Measurements from ENCODE around the gene GPR42. TPM values are rescaled to one million over a fixed set of nuclear protein-coding genes. Genes with fewer than 3 reads are reported as not detected.
"Not testable (repeated sequence)": the region's sequence is repeated elsewhere in the genome, so short reads cannot be mapped to it uniquely, and the experiment has no call there.

The GPR42 gene
- total and polyA plus RNA-seq, 5 donors from 2014 or later, result not detected

- ATAC-seq (ENCODE audit: low read depth in 2 of 2); H3K4me3 Mint-ChIP-seq; H3K9me3 Mint-ChIP-seq; H3K4me1 Mint-ChIP-seq; H3K4me3 ChIP-seq (ENCODE audit: low read depth, low read length); H3K36me3 ChIP-seq (ENCODE audit: control insufficient read depth, insufficient read depth, low read length); H3K36me3 Mint-ChIP-seq; H3K27me3 Mint-ChIP-seq; H3K27ac ChIP-seq (ENCODE audit: insufficient read depth, low read length, poor library complexity, severe bottlenecking); H3K9me3 ChIP-seq (ENCODE audit: control insufficient read depth in 2 of 2, low read length in 2 of 2); DNase-seq; H3K4me1 ChIP-seq (ENCODE audit: control insufficient read depth, insufficient read depth, low read length, poor library complexity, severe bottlenecking); H3K27me3 ChIP-seq (ENCODE audit: control insufficient read depth, insufficient read depth, low read length): not testable (repeated sequence)
- H3K27ac Mint-ChIP-seq, result peak overlapping the region in 1 of 3 donors; percentile 33
These were observed 30.5 kb downstream of the GPR42 start for GRCh38 chr19:35401416-35401815.

- H3K27ac Mint-ChIP-seq, result peak overlapping the region in 2 of 3 donors; percentile 36 to 74
- ATAC-seq (ENCODE audit: low read depth in 2 of 2), result no peak
- no peak for DNase-seq
- H3K27me3 ChIP-seq (ENCODE audit: control insufficient read depth, insufficient read depth, low read length), result no peaks in the 10 kb centered on the region
- no peak overlapping the region for H3K27ac ChIP-seq (ENCODE audit: insufficient read depth, low read length, poor library complexity, severe bottlenecking)
- no peaks in the 10 kb centered on the region for H3K9me3 ChIP-seq (ENCODE audit: control insufficient read depth in 2 of 2, low read length in 2 of 2)
- H3K4me3 ChIP-seq (ENCODE audit: low read depth, low read length), result no peak overlapping the region
- no peak overlapping the region for H3K4me3 Mint-ChIP-seq
- peaks cover 0 to 1% (median 0%) of the 10 kb centered on the region in 7 donors for H3K9me3 Mint-ChIP-seq
- peaks cover 9% of the 10 kb centered on the region for H3K27me3 Mint-ChIP-seq
- H3K36me3 ChIP-seq (ENCODE audit: control insufficient read depth, insufficient read depth, low read length), result no peaks in the 10 kb centered on the region
- H3K36me3 Mint-ChIP-seq, result no peaks in the 10 kb centered on the region
- no peaks in the 10 kb centered on the region for H3K4me1 ChIP-seq (ENCODE audit: control insufficient read depth, insufficient read depth, low read length, poor library complexity, severe bottlenecking)
- no peaks in the 10 kb centered on the region for H3K4me1 Mint-ChIP-seq
These were observed 32.4 kb downstream of the GPR42 start for GRCh38 chr19:35403116-35403760.

GRCh38 chr19:35404879-35405622, 34.2 kb downstream of the GPR42 start:
- no peaks in the 10 kb centered on the region for H3K4me1 Mint-ChIP-seq
- no peaks in the 10 kb centered on the region for H3K36me3 Mint-ChIP-seq
- no peak for DNase-seq
- Histone ChIP-seq H3K4me3 (ENCODE audit: low read depth, low read length) (no peak overlapping the region), H3K36me3 (ENCODE audit: control insufficient read depth, insufficient read depth, low read length) (no peaks in the 10 kb centered on the region), H3K27me3 (ENCODE audit: control insufficient read depth, insufficient read depth, low read length) (peaks cover 4% of the 10 kb centered on the region), H3K9me3 (ENCODE audit: control insufficient read depth in 2 of 2, low read length in 2 of 2) (no peaks in the 10 kb centered on the region), H3K4me1 (ENCODE audit: control insufficient read depth, insufficient read depth, low read length, poor library complexity, severe bottlenecking) (no peaks in the 10 kb centered on the region), H3K27ac (ENCODE audit: insufficient read depth, low read length, poor library complexity, severe bottlenecking) (no peak overlapping the region)
- no peak overlapping the region for H3K4me3 Mint-ChIP-seq
- peaks cover 26% of the 10 kb centered on the region for H3K27me3 Mint-ChIP-seq
- H3K9me3 Mint-ChIP-seq, result no peaks in the 10 kb centered on the region
- no peak for ATAC-seq (ENCODE audit: low read depth in 2 of 2)
- peak overlapping the region in 1 of 3 donors; percentile 91 for H3K27ac Mint-ChIP-seq

DNA sequence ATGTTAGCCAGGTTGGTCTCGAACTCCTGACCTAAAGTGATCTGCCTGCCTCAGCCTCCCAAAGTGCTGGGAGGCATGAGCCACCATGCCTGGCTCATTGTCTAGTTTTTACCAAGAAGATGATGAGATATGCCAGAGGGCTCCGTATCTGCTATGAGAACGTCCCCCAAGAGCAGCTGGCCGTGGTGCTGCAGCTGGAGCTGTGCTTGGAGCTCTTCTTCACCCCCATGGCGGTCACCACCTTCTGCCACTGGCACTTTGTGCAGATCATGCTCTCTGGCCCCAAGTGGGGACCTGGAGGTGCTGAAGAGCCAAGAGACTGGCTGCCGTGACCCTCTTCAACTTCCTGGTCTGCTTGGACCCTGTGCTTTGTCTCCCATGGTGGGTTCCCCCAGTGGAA, 36.8 kb downstream of the GPR42 start:
- Histone ChIP-seq H3K27ac (ENCODE audit: insufficient read depth, low read length, poor library complexity, severe bottlenecking) (no peak overlapping the region), H3K4me3 (ENCODE audit: low read depth, low read length) (no peak overlapping the region), H3K27me3 (ENCODE audit: control insufficient read depth, insufficient read depth, low read length) (peaks cover 6% of the 10 kb centered on the region), H3K36me3 (ENCODE audit: control insufficient read depth, insufficient read depth, low read length) (no peaks in the 10 kb centered on the region), H3K9me3 (ENCODE audit: control insufficient read depth in 2 of 2, low read length in 2 of 2) (no peaks in the 10 kb centered on the region), H3K4me1 (ENCODE audit: control insufficient read depth, insufficient read depth, low read length, poor library complexity, severe bottlenecking) (no peaks in the 10 kb centered on the region)
- DNase-seq (no peak), ATAC-seq (ENCODE audit: low read depth in 2 of 2) (no peak)
- Mint-ChIP-seq H3K9me3 (no peaks in the 10 kb centered on the region), H3K36me3 (no peaks in the 10 kb centered on the region), H3K4me3 (no peak overlapping the region), H3K27ac (peak overlapping the region in 1 of 3 donors; percentile 90), H3K4me1 (no peaks in the 10 kb centered on the region), H3K27me3 (peaks cover 23% of the 10 kb centered on the region)

GRCh38 chr19:35408284-35409171, 37.7 kb downstream of the GPR42 start:
- no peak overlapping the region for H3K4me3 Mint-ChIP-seq
- H3K9me3 ChIP-seq (ENCODE audit: control insufficient read depth in 2 of 2, low read length in 2 of 2), result no peaks in the 10 kb centered on the region
- ATAC-seq (ENCODE audit: low read depth in 2 of 2) (no peak), DNase-seq (no peak)
- H3K36me3 Mint-ChIP-seq, result no peaks in the 10 kb centered on the region
- no peaks in the 10 kb centered on the region for H3K9me3 Mint-ChIP-seq
- H3K27ac Mint-ChIP-seq, result peak overlapping the region in 1 of 3 donors; percentile 90
- no peak overlapping the region for H3K4me3 ChIP-seq (ENCODE audit: low read depth, low read length)
- no peaks in the 10 kb centered on the region for H3K36me3 ChIP-seq (ENCODE audit: control insufficient read depth, insufficient read depth, low read length)
- peaks cover 6% of the 10 kb centered on the region for H3K27me3 ChIP-seq (ENCODE audit: control insufficient read depth, insufficient read depth, low read length)
- peaks cover 27% of the 10 kb centered on the region for H3K27me3 Mint-ChIP-seq
- no peaks in the 10 kb centered on the region for H3K4me1 Mint-ChIP-seq
- H3K4me1 ChIP-seq (ENCODE audit: control insufficient read depth, insufficient read depth, low read length, poor library complexity, severe bottlenecking), result no peaks in the 10 kb centered on the region
- H3K27ac ChIP-seq (ENCODE audit: insufficient read depth, low read length, poor library complexity, severe bottlenecking), result no peak overlapping the region

DNA sequence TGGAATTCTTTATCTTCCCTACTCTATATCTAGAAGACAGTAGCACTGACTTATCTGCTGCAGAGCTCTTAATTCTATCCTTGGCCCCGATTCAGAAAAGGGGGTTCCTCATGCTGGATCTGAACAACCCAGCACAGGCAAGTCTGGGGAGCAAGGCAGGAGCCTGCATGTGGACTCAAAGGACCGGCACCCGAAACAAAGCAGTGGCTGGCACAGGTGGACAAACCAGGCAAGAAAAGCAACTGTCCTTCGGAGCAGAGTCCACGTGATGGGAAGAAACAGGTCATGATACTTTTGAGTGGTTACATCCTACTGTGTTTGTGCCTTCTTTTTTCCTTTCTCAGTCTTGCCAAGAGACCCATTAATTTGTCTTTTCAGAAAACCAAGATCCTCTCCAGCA, 38.3 kb downstream of the GPR42 start:
- H3K4me3 Mint-ChIP-seq, result no peak overlapping the region
- Histone ChIP-seq H3K27ac (ENCODE audit: insufficient read depth, low read length, poor library complexity, severe bottlenecking) (no peak overlapping the region), H3K4me3 (ENCODE audit: low read depth, low read length) (no peak overlapping the region), H3K27me3 (ENCODE audit: control insufficient read depth, insufficient read depth, low read length) (peaks cover 6% of the 10 kb centered on the region), H3K36me3 (ENCODE audit: control insufficient read depth, insufficient read depth, low read length) (no peaks in the 10 kb centered on the region), H3K4me1 (ENCODE audit: control insufficient read depth, insufficient read depth, low read length, poor library complexity, severe bottlenecking) (no peaks in the 10 kb centered on the region), H3K9me3 (ENCODE audit: control insufficient read depth in 2 of 2, low read length in 2 of 2) (no peaks in the 10 kb centered on the region)
- DNase-seq (no peak), ATAC-seq (ENCODE audit: low read depth in 2 of 2) (no peak)
- H3K9me3 Mint-ChIP-seq, result no peaks in the 10 kb centered on the region
- H3K4me1 Mint-ChIP-seq, result no peaks in the 10 kb centered on the region
- H3K27ac Mint-ChIP-seq, result no peak overlapping the region
- no peaks in the 10 kb centered on the region for H3K36me3 Mint-ChIP-seq
- peaks cover 29% of the 10 kb centered on the region for H3K27me3 Mint-ChIP-seq

GRCh38 chr19:35410487-35410886, 39.6 kb downstream of the GPR42 start:
- H3K9me3 ChIP-seq (ENCODE audit: control insufficient read depth in 2 of 2, low read length in 2 of 2), result no peaks in the 10 kb centered on the region
- no peak overlapping the region for H3K27ac ChIP-seq (ENCODE audit: insufficient read depth, low read length, poor library complexity, severe bottlenecking)
- Mint-ChIP-seq H3K4me1 (no peaks in the 10 kb centered on the region), H3K27ac (no peak overlapping the region), H3K9me3 (no peaks in the 10 kb centered on the region), H3K27me3 (peaks cover 29% of the 10 kb centered on the region), H3K4me3 (no peak overlapping the region), H3K36me3 (no peaks in the 10 kb centered on the region)
- H3K4me1 ChIP-seq (ENCODE audit: control insufficient read depth, insufficient read depth, low read length, poor library complexity, severe bottlenecking), result no peaks in the 10 kb centered on the region
- H3K4me3 ChIP-seq (ENCODE audit: low read depth, low read length), result no peak overlapping the region
- no peak for ATAC-seq (ENCODE audit: low read depth in 2 of 2)
- DNase-seq, result no peak
- peaks cover 6% of the 10 kb centered on the region for H3K27me3 ChIP-seq (ENCODE audit: control insufficient read depth, insufficient read depth, low read length)
- no peaks in the 10 kb centered on the region for H3K36me3 ChIP-seq (ENCODE audit: control insufficient read depth, insufficient read depth, low read length)
